OCI-LY7 (cell line): ENCODE measurements around the gene CDYL. TPM values are rescaled to one million over a fixed set of nuclear protein-coding genes. Genes with fewer than 3 reads are reported as not detected.
"Not testable (repeated sequence)": the region's sequence is repeated elsewhere in the genome, so short reads cannot be mapped to it uniquely, and the experiment has no call there.

Source experiments
- BruUV-seq: library from RNA; stranded (reverse); fragments of 400-500 nt; replicated peaks from 2 replicates; lab custom pipeline; 2021; lab: Mats Ljungman, UMichigan
- CTCF ChIA-PET: fragments of 300-600 bp; sonication (Branson Sonifier 250); formaldehyde crosslinking; loops from one replicate; lab custom pipeline; 2022; ENCODE audit warnings: antibody characterized with exemption; ENCODE audit not compliant: unreplicated experiment; lab: Charles Lee
- POLR2A ChIA-PET: fragments of 300-600 bp; sonication (Branson Sonifier 250); formaldehyde crosslinking; loops from one replicate; lab custom pipeline; 2022; ENCODE audit warnings: antibody characterized with exemption; lab: Charles Lee
- DNase-seq: peaks from one replicate; pipeline ENCODE4 v3.0.0-alpha.2; 2015; ENCODE audit warnings: low spot score
- H2AFZ ChIP-seq: fragments of 200-600 bp; sonication (generic), shearing (Covaris generic); 2 replicates; pipeline ENCODE4 v1.6.1; 2014; ENCODE audit warnings: mild to moderate bottlenecking, antibody characterized with exemption, low read length, moderate library complexity
- H3K27ac ChIP-seq: fragments of 200-600 bp; sonication (generic); 2 replicates; pipeline ENCODE4 v1.5.1; 2014; ENCODE audit warnings: mixed run types, low read depth, mild to moderate bottlenecking, moderate library complexity, low read length, inconsistent platforms; ENCODE audit not compliant: poor library complexity, severe bottlenecking
- H3K36me3 ChIP-seq: fragments of 200-600 bp; sonication (generic); 2 replicates; pipeline ENCODE4 v1.6.1; 2014; ENCODE audit warnings: mild to moderate bottlenecking, antibody characterized with exemption, low read length, moderate library complexity, mixed read lengths; ENCODE audit not compliant: insufficient read depth
- H3K4me1 ChIP-seq: fragments of 200-600 bp; sonication (generic); 2 replicates; pipeline ENCODE4 v1.5.1; 2014; ENCODE audit warnings: mild to moderate bottlenecking, low read length; ENCODE audit not compliant: insufficient read depth, poor library complexity, severe bottlenecking
- H3K4me2 ChIP-seq: fragments of 200-600 bp; sonication (generic); 2 replicates; pipeline ENCODE4 v1.6.1; 2014; ENCODE audit warnings: mild to moderate bottlenecking, low read length
- H3K4me3 ChIP-seq: fragments of 200-600 bp; sonication (generic); 2 replicates; pipeline ENCODE4 v1.5.1; 2014; ENCODE audit warnings: mild to moderate bottlenecking, low read depth, low read length; ENCODE audit not compliant: poor library complexity, severe bottlenecking
- H3K79me2 ChIP-seq: fragments of 200-600 bp; sonication (generic); 2 replicates; pipeline ENCODE4 v1.6.1; 2016; ENCODE audit warnings: low read depth, mild to moderate bottlenecking, low read length, moderate library complexity, mixed read lengths; ENCODE audit not compliant: insufficient read depth
- H3K9me2 ChIP-seq: fragments of 200-600 bp; sonication (generic); 2 replicates; pipeline ENCODE4 v1.6.1; 2016; ENCODE audit warnings: mild to moderate bottlenecking, low read length, mixed read lengths; ENCODE audit not compliant: insufficient read depth
- H3K9me3 ChIP-seq: fragments of 200-600 bp; sonication (generic); 2 replicates; pipeline ENCODE4 v1.6.1; 2014; ENCODE audit warnings: mild to moderate bottlenecking, mixed run types, low read length, mixed read lengths
- H4K20me1 ChIP-seq: fragments of 200-600 bp; sonication (generic); 2 replicates; pipeline ENCODE4 v1.6.1; 2014; ENCODE audit warnings: mild to moderate bottlenecking, antibody characterized with exemption, low read length, moderate library complexity, mixed read lengths; ENCODE audit not compliant: insufficient read depth
- CTCF ChIP-seq: fragments of 200-600 bp; sonication (generic); conservative IDR thresholded peaks from 2 replicates; pipeline ENCODE4 v1.5.1; 2014; ENCODE audit warnings: mild to moderate bottlenecking, antibody characterized with exemption, low read length, moderate library complexity, mixed read lengths
- EZH2phosphoT487 ChIP-seq: fragments of 200-600 bp; sonication (generic); IDR thresholded peaks from 2 replicates; pipeline ENCODE4 v1.6.1; 2018; ENCODE audit warnings: low read depth, borderline replicate concordance, mild to moderate bottlenecking, mixed run types, antibody characterized with exemption, low read length, moderate library complexity, mixed read lengths
- intact Hi-C: fragments of 100-400 bp; cut with micrococcal nuclease; formaldehyde crosslinking; loops from one replicate; pipeline ENCODE4 v1.10.0; 2022; ENCODE audit not compliant: unreplicated experiment
- total RNA-seq, 2 experiments: library from RNA; depleted of rRNA in 1 of 2; stranded (reverse); fragments of >200 nt in 1 of 2; shearing (Covaris generic) in 1 of 2; gene quantifications; 2 replicates each; pipeline ENCODE4 v1.2.3, GENCODE V29; 2014 to 2022

Gene CDYL
- total RNA-seq, 2 experiments from 2014 or later, result 33.6 to 76.4 TPM

GRCh38 chr6:4861564-4861963 lies 85.4 kb downstream of the CDYL start:
- Histone ChIP-seq H3K4me2 (no peak overlapping the region), H3K27ac (no peak overlapping the region), H3K4me3 (no peak overlapping the region), H3K9me2 (no peaks in the 10 kb centered on the region), H2AFZ (no peak overlapping the region), H3K9me3 (peaks cover 13% of the 10 kb centered on the region; the same call in 1 of the 2 replicates), H3K4me1 (peaks cover 9% of the 10 kb centered on the region), H3K79me2 (peaks cover 6% of the 10 kb centered on the region; the same call in 1 of the 2 replicates), H4K20me1 (no peaks in the 10 kb centered on the region), H3K36me3 (no peaks in the 10 kb centered on the region)
- no peak for DNase-seq
- ChIA-PET CTCF (no interaction called here), POLR2A (interaction anchor here (0.8 to 1.6 kb wide), 6 partner anchors 8 to 1699 kb away, joined by 3 to 4 read pairs (median 3); no protein-coding TSS in a partner anchor)
- no peak for TF ChIP-seq CTCF
- TF ChIP-seq EZH2phosphoT487, result no peak
- intact Hi-C loops, result no loop called here
- no TSS peak for BruUV-seq

- Histone ChIP-seq H4K20me1 (no peaks in the 10 kb centered on the region), H3K9me3 (peaks cover 13% of the 10 kb centered on the region; the same call in 1 of the 2 replicates), H3K4me2 (no peak overlapping the region), H3K4me3 (no peak overlapping the region), H3K4me1 (peaks cover 27% of the 10 kb centered on the region), H2AFZ (no peak overlapping the region), H3K27ac (peak overlapping the region; percentile 36), H3K36me3 (no peaks in the 10 kb centered on the region), H3K9me2 (no peaks in the 10 kb centered on the region), H3K79me2 (peaks cover 34% of the 10 kb centered on the region)
- intact Hi-C loops, result no loop called here
- ChIA-PET CTCF (no interaction called here), POLR2A (interaction anchor here (0.6 to 1.0 kb wide), 2 partner anchors 12 to 21 kb away, joined by 3 read pairs; no protein-coding TSS in a partner anchor)
- no TSS peak for BruUV-seq
- TF ChIP-seq CTCF, result no peak
- TF ChIP-seq EZH2phosphoT487, result no peak
- DNase-seq, result peak; percentile 26
Observed at GRCh38 chr6:4864519-4864918, 88.3 kb downstream of the CDYL start.

GRCh38 chr6:4865006-4865405 lies 88.8 kb downstream of the CDYL start:
- H3K4me3 ChIP-seq, BruUV-seq, H3K36me3 ChIP-seq, CTCF ChIA-PET, H4K20me1 ChIP-seq, DNase-seq, H2AFZ ChIP-seq, H3K4me2 ChIP-seq, H3K9me2 ChIP-seq: not testable (repeated sequence)
- intact Hi-C loops, result loop anchor here (5.0 kb wide), 1 partner anchor 72 kb away; no protein-coding TSS in a partner anchor
- Histone ChIP-seq H3K79me2 (peaks cover 39% of the 10 kb centered on the region), H3K27ac (peak overlapping the region; percentile 36), H3K4me1 (peaks cover 27% of the 10 kb centered on the region), H3K9me3 (peaks cover 13% of the 10 kb centered on the region; the same call in 1 of the 2 replicates)
- POLR2A ChIA-PET, result interaction anchor here (0.6 to 0.9 kb wide), 2 partner anchors 11 to 20 kb away, joined by 3 read pairs; no protein-coding TSS in a partner anchor
